ENCODE results near the gene DPP6.

DPP6 gene

DNA sequence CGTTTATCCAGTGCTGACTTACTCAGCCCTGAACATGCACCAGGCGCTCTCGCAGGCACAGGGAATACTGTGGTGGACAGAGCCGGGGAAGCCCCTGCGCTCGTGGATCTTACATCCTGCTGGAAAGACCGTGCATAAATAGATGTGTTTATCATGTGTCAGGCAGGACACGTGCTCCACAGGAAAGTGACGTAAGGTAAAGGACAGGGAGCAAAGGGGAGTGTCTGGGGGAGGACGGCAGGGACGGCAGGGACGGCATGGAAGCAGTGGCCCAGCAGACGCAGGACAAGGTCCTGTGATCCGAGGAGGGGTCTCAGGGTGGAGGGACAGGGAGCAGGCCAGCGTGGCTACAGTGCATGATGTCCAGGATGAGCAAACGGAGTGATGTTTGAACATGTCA, 540.2 kb downstream of the DPP6 start:
- no peak for DNase-seq (ENCODE audit: low read depth)

DNA sequence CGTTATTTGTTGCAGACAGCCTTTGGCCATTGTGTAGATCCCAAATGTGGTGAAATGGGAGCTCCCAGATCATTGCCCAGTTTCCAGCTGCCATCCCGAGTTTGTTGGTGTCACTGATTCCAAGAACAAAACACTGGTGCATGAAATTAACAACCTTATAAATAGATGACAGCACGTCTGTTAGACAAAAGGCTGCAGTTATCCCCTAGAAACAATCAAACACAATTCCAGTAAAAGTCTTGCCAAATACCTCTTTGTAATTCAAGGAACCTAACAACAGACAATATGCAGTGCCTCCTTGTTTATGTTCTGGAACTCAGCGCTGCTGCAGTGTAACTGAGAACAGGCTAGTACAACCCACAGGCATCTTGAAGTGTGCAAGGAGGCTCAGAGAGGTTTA, 546.2 kb downstream of the DPP6 start:
- no peak for DNase-seq (ENCODE audit: low read depth)

DNA sequence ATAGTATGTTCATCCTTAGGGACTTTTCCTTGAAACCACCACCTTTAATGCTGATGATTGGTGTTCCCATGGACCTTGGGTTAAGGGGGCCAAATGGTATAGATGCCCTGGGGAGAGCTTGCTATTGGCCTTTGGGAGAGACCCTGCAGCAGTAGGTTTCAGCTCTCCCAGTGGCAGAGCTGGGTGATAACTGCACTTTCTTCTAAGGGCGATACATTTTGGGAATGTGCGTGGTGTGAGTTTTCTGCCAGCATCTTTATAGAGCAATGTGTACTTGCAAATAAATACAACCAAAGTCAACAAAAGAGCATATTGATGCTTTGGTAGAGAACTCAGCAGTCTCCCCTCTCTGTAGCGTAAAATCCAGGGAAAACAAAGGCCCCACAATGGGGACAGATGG, 546.7 kb downstream of the DPP6 start:
- no peak for DNase-seq (ENCODE audit: low read depth)

DNA sequence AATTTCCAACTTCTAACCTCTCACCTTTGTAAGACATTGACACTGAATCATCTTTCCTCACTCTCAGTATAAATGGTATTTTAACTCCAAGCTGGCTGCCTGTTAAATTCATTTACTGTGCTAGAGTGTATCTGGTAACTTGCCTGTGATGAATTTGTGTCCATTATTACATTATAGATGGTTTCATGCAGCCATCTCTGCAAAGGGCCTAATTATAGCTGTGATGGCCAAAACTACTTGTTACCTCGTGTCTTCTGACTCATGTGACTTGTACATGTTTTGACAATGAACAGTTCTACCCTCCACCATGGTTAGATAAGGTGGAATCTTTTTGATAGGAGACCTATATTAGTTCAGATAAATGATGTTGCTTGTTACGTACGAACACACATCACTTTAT, 558.7 kb downstream of the DPP6 start:
- no peak for DNase-seq (ENCODE audit: low read depth)

DNA sequence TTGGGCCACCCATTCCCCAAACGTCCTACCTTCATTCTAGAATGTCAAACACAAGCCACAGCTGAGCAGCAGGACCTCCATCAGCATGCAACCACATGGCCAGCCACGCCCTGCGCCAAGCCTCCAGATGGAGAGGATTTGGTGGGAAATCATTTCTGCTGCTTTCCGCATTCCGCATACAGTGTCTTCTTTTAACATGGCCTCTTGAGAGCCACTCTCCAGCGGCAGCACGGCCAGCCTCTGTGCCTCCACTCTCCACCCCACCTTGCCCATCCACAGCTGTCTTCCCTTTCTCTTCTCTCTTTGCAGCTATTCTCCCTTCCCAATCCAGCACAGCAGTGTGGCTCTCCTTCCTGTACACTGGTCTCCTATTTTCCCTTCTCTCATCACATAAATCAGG, 561.6 kb downstream of the DPP6 start:
- DNase-seq (ENCODE audit: low read depth) = no peak

DNA sequence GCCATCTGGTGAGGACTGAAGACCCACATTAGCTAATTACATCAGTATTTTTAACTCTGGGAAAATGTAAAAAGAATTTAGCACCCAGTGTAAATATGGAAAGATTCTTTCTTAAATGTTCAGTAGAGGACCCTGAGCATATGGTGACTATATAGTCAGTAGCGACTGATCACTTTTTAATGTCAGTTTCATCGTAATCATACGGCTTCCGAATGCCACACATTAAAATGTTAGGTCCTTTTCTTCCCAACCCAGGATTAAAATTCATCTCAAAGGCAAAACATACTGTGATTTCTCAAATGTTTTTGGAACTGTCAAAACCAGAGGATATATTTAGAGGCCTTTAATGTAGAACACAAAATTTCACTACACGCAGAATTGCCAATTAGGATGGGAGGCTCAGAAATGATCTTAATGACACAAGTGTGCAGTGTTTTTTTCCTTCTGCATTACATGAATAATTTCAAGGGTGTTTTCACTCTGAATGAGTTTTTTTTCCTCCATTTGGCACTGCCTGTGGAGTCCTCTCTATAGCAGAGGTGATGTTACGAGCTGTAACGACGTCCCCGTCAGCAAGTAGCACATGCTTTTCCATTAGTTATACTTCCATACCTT, 568.0 kb downstream of the DPP6 start:
- DNase-seq (ENCODE audit: low read depth) = no peak

DNA sequence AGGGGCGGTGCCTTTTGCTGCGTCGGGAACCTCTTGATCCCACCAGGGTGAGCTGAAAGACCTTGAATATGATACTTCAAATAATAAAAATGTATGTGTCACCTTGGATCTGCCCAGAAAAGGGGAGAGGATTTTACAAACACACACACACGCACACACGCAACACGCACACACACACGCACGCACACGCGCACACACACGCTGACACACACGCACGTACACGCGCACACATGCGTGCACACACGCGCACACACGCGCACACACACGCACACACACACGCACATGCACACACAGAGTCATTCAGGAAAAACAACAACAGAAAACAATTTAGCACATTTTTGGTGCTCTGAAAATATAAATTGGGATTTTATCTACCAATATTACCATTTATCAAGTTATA, 571.2 kb downstream of the DPP6 start:
- no peak for DNase-seq (ENCODE audit: low read depth)

DNA sequence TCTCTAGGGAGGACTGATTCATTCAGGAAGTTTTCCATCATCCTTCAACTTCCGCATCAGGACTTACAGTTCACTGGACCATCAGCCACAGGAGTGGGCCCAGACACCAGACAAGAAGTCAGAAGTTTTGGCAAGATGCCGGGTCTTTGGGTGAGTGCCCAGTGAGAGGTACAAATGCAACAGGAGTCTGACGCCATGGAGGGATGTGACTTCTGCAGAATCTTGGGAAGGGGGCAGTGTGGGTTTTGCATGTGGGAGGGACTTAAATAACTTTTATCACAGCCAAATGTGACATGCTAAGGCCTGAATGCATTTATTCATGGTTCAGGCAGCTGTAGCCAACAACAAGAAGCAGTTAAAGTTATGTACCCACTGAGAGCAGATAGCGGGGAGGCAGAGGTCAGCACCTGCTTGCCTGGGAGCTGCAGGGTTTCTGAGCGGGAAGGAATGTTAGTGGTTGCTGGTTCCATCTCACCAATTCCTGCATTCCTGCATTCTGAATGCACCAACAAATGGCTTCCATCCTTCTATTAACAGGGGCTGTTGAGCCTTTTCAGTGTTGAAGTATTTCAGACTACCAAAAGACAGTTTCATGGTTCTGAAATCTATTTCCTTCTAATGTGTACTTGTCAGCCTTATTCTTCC, 575.6 kb downstream of the DPP6 start:
- no peak for DNase-seq (ENCODE audit: low read depth)

DNA sequence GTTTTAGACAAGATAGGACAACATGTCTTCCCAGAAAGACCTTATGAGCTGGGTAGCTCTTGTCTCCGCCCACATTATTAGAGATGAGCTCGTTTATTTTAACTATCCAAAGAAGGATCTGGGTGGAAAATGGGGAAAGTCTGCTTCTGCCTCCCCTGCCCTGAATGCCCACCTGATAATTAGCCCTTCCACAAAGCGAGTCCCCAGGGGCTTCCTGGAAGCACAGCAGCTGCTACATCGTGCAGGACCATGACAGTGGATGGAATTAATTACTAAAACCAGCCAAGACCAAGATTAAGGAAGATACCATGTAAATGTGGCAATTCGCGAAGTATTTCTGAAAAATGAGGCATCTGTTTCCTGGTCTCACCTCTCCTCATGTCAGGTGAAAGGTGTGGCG, 576.4 kb downstream of the DPP6 start:
- no peak for DNase-seq (ENCODE audit: low read depth)

DNA sequence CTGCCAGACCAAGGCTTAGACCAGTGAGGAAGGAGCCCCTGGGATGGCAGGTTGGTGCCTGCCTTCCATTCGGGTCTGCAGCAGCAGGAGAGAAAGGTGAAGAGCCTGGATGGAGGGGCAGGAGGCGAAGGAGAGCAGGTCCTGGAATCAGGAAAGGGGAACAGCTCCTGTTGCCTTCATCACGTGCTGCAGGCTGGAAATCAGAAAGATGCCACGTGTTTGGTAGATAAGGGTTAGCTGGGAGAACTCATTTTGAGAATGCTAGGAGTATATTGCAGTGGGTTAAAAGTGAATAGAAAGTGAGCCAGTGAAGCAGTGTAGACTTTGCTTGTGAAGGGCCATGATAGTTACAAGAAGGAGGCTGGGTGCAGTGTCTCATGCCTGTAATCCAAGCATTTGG, 579.0 kb downstream of the DPP6 start:
- DNase-seq (ENCODE audit: low read depth) = no peak

DNA sequence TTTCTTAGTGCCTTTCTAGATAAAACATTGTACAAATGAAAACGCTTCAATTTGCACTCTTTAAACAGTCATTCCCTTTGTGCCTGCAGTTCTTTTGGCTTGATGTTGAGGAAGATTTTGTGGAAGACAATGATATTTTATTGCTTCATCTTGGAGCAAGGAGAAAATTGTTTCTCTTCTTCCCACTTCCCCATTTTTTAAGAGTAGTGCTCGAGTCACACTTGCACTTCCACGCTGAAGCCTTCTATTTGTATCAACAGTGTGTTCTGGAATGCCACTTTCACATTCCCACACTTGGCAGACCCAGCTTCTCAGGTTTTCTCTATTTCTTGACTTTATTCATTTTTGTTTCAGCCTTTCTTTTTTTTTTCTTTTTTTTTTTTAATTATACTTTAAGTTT, 581.4 kb downstream of the DPP6 start:
- DNase-seq (ENCODE audit: low read depth) = no peak

DNA sequence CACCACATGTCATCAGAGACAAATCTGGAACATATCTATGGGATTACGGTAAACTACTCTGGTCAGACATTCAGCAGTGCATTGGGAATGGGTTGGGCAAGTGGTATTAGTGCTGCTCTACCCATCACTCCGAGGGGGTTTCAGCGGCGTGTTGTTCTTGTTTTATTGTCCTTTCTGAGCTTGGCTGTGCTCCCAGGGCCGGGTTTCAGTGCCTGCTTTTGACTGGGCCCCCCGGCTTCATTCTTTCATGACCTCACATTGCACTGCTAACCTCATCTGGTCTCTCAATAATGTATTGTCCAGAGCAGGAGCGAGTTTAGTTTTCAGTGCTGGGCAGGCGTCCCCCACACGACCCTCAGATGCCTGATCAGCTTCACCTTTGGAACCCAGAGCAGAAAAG, 586.1 kb downstream of the DPP6 start:
- no peak for DNase-seq (ENCODE audit: low read depth)

DNA sequence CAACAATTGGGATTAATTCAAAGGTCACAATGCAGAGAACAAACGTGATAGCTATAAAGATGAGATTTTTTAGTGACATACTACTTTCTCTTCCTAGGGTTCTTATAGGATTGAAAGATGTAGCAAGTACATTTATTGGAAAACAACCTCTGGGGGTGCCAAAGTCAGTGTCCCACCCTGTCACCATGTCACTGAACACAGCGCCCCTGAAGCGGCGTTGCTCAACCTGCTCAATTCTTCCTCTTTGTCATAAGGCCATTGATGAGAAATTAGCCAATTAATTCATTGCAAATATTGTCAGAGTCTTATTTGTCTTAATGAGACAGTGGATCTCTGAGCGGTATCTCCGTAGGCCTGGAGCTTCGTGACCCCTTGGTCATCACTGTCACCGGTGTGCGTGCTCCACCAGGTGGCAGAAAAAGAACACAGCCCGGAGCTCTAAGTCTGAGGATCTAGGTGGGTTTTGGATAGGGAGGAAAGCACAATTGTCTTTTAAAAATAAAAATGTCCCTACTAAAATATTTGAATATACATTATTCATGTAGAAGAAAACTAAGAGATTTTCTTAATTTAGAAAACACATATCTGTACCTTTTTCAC, 588.2 kb downstream of the DPP6 start:
- no peak for DNase-seq (ENCODE audit: low read depth)

DNA sequence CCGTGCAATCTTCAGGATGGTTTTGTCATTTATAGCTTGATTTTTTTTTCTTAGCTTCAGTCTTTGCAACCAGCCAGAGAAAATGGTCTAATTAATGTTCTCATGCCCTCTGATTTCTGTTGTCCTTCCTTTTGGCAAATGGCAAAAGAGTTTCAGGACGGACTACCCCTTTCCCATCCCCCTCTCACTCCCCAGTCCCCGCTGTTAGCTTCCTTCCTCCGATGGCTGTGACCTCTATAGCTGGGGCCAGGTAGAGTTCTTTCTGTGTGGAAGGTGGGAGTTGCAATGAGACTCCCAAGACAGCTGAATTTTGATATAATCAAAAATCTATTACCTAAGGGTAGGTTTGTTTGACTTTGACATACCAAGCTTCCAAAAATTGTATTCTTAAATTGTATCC, 588.7 kb downstream of the DPP6 start:
- DNase-seq (ENCODE audit: low read depth) = no peak

DNA sequence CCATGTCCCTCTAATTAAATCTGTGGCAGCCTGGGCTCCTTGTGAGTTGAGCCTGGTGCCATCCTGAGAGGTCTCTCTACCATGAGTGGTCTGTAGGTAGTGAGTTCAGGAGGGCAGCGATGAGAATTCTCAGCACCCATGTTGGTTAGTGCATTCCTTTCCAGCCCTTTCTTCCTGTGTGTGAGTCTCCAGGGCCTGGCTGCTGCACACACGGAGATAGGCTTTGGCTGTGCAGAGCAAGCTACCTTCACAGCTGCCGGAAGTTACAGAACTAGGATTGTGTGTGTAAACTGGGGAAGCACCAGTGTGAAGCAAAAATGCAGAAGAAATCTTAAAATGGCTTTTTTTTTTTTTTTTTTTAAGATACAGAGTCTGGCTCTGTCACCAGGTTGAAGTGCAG, 592.2 kb downstream of the DPP6 start:
- no peak for DNase-seq (ENCODE audit: low read depth)

DNA sequence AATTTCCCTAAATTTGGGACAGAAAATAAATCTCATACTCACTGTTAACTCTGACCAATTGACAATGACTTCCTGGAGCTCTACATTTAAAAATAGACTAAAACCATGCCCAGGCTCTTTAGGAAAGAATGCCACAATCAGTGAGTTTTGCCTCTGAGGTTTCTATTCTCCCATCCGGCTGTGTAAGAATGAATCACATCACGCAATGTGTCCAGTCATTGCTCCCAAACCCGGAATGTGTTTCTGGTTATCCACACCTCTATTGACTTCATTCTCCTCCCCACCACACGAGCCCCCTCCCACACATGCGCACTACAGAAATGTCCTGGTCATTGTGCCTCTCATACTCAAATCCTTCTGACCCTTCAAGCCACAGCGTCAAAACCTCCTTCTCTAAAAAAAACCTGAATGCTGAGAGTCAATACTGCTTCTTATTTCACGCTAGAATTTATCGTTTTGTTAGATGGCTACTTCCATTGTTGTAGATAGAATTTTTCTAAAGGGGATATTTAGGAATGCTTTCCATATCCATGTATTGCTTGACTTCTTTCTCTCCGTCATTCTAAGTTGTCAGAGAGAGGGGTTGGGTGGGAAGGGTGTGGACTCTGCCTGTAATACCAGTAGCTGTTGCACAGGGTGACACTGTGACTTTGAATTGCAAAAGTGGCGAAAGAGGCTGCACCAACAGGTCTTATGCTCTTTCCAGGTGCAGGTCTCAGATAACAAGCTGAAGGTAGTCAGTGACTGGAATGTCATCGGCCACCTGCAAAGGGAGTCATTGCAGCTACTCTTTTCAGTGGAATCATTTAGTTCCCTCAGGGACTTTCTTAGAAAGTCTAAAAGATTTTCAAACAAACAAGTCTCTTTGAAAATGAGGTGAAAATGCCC, 594.2 kb downstream of the DPP6 start:
- DNase-seq (ENCODE audit: low read depth) = no peak

DNA sequence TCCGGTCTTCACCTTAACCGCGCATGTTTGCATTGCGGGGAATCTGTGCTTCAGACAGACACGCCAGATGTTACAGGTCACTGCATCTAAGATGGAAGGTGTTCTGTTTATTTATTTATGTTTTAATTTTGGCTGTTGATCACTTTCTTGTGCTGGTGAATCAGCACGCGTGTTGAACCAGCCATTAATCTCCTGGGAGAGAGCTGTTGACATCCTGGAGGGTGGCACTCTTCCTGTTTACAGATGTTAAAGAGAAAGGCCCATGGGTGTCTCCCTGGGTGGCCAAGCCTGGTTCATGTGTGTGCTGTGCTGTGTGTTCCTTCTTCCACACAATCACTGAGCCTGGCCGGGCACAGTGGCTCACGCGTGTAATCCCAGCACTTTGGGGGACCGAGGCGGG, 595.4 kb downstream of the DPP6 start:
- no peak for DNase-seq (ENCODE audit: low read depth)

DNA sequence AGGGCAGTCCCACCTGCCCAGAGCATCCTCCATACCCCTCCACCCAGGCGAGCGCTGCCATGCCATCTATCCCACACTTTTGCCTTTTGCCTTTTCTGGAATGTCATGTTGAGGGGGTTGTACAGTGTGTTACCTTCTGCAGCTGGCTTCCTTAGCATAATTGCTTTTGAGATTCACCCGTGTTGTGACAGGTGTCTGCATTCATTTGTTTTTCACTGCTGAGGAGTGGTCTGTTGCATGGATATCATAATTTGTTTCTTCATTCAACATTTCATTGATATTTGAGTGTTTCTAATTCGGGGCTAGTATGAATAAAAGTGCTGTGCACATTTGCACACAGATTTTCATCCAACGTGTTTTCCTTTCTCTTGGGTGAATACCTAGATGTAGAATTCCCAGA, 596.8 kb downstream of the DPP6 start:
- no peak for DNase-seq (ENCODE audit: low read depth)

DNA sequence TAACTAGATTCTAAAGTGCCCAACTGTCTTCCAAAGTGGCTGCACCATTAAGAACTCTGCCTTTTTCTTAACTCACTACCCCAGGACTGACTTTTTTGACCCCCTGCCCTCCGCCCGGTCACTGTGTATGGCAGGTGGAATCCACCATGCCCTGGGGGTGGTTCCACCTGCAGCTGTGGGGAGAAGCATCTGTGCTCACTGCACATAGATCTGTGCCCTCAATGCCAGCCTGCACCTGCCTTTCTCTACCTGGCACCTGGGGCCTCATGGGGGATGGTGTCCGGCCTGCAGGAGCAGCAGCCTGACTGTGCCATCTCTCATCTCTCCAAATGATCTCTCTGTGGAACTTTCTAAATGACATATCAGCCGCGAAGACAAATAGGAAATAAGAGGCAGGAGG, 597.2 kb downstream of the DPP6 start:
- DNase-seq (ENCODE audit: low read depth) = no peak

DNA sequence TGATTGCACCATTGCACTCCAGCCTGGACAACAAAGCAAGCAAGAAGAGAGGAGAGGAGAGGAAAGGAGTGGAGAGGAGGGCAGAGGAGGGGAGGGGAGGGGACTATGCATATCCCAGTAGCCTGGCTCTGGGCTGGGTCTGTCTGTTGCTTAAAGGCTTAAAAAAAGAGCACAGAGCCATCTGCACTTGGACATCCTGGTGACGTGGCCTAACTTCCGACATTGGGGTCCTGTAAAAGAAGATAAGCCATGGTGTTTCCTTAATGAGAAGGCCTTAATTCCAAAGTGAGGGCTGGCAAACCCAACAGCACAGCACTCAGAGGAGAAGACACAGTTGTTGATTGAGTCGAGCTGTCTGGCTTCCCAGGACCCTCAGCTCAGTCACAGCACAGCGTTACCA, 598.1 kb downstream of the DPP6 start:
- no peak for DNase-seq (ENCODE audit: low read depth)

DNA sequence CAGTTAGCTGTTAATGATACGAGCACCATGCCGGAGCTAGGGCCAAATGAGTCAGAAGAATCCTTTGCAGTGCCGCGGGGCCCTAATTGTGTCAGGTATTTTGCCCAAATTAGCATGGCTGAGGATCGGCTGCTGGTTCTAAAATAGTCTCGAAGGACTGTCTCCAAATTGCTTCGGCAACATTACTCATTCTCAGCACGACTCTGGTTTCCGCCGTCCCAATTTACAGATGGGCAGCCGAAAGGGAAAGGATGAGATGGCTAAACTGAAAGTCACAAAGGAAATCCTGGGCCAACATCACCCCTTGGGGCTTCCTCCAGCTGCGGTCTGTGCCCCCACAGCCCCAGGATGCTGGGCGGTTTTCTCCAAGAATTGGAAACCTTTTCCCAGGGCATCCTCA, 599.3 kb downstream of the DPP6 start:
- DNase-seq (ENCODE audit: low read depth) = no peak

DNA sequence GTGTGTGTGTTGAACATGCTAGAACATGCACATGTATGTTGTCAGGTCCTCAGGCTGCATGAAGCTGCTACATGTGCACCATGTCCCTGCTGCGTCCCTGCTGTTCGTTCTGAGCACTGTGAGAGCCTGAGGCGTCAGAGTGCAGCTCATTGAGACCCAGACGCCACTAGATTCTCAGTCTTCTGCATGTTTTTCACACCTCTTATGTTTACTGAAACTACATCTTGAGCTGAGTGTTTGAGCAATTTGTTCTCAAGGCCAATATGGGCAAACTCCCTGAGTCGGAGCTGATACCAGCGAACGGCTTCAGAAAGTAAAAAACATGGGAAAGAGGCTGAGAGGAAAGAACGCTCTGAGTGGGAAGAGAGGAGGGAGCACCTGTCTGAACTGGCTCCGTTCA, 600.4 kb downstream of the DPP6 start:
- DNase-seq (ENCODE audit: low read depth) = no peak

DNA sequence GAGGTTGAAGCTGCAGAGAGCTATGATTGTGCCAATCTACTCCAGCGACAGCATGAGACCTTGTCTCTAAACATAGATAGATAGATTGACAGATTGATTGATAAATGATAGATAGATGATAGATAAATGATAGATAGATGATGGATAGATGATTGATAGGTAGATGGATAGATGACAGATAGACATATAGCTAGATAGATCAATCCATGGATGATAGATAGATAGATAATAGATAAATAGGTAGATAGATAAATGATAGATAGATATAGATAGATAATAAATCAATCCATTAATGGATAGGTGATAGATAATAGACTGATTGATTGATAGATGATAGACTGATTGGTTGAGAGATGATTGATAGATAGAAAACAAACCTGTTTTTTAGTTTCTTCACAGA, 601.1 kb downstream of the DPP6 start:
- DNase-seq (ENCODE audit: low read depth) = no peak

Measured in EH (cell line).